ENCODE measurements around the gene STK40.

Gene STK40

DNA sequence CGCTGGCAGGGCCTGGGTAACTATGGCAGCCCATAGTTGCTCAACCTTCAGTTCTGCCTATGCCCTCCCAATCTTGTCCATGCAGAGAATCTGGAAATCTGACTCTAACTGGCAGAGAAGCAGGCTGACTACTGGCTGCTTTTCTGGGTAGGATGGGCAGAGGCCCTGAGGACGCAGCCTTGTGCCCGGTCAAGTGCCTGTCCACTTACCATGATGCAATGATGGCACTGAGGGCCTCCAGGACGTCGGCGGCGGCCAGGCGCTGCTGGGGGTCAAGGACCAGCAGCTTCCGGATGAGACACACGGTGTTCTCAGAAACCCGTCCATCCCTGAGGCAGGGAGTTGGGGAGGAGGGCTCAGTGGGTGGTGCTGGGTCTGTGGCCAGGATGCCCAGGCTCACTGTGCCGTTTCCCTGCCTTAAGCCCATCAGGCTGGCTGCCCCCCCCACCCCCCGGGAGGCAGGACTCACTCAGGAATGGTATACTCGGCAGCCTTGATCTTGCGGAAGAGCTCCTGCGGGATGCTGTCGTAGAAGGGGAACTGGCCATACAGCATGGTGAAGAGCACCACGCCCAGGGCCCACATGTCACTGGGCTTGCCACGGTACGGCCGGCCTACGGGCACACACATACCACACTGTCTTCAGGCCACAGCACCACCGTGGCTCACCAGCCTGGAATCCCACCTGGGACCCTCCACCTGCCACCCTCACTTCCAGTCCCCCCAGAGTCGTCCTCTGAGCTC is 41.9 kb downstream of the STK40 start:
- DNase-seq (ENCODE audit: low read depth in 2 of 2), result no peak

DNA sequence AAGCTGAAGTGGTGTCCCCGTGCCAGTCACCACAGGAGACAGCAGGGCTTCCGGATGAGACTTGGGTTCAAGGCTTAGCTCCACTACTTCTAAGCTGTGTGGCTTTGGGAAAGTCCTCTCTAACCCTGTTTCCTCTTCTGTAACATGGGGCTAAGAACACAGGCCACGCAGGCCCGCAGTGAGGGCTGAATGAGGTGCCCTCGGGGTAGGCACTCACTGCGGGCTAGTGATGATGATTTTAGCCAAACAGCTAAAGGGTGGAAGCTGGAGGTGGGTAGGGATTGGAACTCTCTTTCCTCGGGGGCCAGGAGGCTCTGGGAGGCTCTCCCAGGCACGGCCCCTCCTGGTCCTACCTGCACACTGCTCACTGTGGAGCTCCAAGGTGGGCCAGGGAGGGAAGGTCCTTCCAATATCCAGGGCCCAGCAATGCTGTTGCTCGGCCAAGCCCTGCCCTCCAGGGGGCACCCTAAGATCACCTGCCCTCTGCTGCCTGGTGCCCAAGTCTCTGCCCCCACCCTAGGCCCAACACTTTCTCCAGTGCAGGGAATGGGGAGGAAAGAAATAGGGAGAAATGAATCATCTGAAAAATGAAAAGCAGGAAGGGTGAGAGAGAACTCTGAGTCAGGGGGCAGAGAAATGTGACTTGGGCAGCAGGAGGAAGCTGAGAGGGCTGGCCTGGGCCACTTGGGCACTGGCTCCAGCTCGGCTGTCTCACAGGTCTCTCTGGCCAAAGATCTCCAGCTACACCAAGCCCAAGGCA is 43.1 kb downstream of the STK40 start:
- DNase-seq (ENCODE audit: low read depth in 2 of 2), result no peak

DNA sequence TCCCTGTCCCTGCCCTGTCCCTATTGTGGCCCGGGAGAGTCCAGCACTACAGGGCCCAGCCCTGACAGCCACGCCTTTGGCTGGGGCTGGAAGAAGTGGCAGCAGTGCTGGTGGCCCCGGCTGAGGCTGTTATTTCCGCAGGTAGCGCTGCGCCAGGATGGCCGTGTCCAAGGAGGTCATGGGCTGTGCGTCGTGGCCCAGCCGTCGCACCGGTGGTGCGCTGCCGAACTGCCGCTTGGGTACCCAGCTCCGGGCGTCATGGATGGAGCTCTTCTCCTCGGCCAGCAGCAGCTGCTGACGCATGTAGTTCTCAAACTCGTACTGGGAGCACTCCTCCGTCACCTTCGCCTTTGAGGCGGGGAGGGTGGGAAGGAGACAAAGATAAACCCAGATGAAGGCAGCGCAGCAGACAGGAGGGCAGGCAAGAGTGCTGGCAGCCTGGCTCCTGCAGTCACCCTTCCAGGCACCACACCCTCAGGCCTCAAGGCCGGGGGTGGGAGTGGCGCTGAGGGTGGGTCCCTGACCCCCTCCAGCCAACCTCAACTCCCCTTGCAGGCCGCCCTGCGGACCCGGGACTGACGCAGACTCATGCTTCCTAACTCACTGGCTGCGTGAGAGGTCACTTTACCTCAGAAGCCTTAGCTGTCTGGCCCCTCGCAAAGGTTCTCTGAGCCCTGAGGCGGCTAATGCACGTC is 44.0 kb downstream of the STK40 start:
- DNase-seq (ENCODE audit: low read depth in 2 of 2), result no peak

DNA sequence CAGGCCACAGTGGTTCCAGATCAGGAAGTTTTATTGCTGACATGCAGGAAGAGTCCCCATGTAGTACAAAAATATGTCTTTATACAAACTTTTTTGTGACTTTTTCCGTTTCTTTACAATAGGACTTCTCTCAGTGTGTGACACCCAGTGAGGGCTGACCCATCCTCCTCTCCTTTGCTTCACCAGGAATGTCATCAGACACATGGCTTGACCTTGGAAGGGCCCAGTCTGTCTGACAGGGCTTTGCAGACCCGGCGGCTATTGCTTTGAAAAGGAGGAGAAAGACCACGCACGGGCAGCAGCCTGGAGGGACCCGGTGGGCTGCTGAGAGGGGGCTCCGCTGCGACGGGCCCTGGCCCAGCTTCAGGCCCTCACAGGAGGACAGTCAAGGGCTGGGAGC is 46.1 kb downstream of the STK40 start:
- no peak for DNase-seq (ENCODE audit: low read depth in 2 of 2)

DNA sequence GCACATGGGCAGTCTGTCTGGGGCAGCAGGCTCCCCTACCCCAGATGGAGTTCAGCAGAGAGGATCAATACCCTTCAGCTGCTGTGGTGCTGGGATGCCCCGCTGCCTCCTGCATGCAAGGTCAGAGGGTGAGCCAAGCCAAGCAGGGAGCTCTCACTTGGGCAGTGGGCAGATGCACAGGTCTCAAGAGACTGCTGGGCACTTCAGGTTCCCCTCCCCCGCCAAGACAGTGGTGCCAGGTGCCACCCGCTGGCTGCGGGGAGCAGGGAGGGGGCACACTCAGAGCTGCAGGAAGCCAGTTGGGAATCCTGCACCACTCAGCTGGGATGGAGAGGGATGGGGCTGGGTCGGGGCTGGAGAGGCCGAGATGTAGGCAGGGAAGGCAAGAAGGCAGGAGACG is 46.5 kb downstream of the STK40 start:
- no peak for DNase-seq (ENCODE audit: low read depth in 2 of 2)

DNA sequence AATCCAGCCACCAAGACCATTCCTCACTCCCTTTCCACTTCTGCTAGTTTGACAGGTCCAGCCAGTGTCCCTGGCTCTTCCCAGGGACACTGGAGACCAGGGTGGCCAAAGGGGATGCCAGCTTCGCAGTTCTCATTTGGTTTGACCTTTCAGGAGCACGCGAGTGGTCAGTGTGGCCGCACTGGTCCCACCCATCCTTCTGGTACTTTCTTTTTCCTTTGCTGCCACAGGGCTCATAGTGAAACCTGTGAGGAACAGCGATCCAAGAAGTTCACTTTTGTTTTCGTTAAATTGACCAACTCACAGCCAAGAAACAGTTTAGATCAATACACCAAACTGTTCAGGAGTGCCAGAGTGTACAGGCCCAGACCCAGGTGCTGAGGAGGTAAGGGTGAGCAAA is 47.9 kb downstream of the STK40 start:
- DNase-seq (ENCODE audit: low read depth in 2 of 2), result no peak

DNA sequence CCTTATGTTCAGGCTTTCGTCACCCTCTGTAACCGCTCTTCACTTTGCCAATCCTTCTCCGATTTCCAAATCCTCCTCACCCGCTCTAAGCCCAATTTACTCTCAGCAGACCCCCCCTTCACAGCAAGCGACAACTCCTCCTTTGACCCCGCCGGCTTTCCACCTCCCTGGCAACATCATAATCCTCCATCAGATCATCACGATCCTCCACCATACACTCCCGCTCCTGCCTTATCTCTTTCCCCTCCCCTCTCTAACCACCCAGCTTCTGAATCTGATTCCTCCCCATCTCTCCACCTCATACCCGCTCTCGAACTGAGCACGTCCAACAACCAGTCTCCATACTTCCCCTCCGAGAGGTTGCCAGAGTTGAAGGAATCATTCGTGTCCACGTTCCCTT is 54.8 kb downstream of the STK40 start:
- no peak for DNase-seq (ENCODE audit: low read depth in 2 of 2)

DNA sequence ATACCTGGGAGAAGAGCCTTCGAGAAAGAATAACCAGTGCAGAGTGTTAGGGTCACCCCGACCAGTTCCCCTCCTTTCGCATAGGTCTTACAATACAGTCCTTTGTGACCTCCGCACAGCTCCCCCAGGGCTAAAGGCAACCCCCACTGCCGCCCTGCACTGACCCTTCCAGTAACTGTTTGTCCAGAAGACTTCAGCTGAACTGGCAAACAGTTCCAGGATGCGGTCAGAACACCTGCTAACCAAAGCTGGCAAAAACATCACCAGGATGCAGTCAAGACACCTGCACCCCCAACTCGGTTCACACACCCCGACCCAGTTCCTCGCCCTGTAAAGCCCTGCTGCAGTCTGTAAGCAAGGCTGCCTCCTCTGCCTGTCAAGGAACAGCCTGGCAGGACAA is 55.9 kb downstream of the STK40 start:
- no peak for DNase-seq (ENCODE audit: low read depth in 2 of 2)

DNA sequence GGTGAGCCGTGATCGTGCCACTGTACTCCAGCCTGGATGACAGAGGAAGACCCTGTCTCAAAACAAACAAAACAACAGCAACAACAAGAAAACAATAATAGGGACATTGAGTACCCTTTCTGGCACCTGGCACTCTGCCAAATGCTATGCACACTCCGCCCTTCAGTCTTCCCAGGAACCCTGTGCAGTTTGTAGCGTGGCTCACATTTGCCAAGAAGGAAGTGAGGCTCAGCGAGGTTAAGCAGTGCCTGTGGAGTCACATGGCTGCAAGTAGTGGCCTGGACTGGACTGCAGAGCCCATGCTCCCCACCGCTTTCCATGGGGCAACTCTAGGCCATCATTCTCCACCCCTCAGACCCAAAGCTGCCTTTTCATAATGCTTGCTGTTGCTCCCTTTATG is 57.0 kb downstream of the STK40 start:
- no peak for DNase-seq (ENCODE audit: low read depth in 2 of 2)

DNA sequence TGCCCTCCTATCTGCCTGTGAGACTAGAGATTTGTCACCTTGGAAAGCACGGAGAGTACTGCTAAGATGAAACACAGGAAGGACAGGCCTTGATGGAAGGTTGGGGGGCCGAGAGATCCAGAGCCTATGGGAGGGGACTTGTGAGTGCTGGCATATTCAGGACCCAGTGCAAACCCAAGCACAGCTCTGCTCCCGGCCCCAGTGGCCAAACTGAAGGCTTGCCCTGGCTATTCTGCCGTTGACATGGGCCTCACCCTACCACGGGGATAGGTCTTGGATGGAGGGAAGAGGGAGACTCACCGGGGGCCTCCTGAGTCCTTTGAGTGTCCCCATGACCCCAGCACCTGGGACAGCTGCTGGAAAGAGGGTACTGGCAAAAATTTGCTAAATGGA is 57.6 kb downstream of the STK40 start:
- no peak for DNase-seq (ENCODE audit: low read depth in 2 of 2)

DNA sequence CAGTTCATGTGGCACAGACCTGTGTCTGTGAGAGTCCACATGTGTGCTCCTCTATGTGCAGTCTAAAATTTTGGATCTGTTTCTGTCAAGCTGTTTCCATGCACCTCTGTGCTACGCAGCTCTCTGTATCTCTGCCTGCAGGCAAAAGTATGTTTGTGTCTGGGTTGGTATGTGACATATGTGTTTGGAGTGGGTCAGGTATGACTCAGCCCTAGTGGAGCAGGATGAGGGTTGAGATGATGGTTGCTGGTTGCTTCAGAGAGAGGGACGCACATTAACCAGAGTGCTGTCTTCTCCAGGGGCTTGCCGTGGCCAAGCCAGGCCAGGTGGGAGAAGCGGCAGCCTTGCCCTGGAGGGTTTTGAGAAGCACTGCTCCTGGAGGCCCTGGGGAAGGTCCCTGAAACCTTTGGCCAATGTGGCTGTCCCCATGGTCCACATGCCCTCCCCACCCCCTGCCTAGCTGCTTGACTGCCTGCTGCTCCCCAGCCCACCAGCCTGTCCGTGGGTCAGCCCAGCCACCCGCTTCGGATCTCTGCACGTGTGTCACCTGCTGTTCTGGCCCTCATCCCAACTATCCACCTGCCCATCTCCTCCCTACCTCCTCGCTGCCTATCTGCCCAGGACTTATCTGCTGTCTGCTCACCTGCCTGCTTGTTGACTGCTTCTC is 58.2 kb downstream of the STK40 start:
- DNase-seq (ENCODE audit: low read depth in 2 of 2), result no peak

DNA sequence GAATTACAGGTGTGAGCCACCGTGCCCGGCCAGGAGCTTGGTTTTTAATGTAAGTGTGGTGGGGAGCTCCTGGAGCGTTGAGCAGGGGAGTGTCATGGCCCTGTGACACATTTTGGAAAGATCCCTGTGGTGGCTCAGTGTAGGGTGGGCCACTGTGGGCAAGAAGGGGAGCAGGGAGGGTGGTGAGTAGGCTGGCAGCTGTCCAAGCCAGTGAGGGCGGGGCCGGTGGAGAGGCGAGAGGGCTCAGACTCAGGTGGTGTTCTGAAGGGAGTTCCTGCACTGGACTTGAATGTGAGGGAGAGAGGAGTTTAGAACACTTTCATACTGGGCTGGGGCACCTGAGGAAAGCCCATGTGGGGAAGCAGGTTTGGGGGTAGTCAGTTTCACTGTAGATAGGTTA is 59.2 kb downstream of the STK40 start:
- DNase-seq (ENCODE audit: low read depth in 2 of 2), result no peak

DNA sequence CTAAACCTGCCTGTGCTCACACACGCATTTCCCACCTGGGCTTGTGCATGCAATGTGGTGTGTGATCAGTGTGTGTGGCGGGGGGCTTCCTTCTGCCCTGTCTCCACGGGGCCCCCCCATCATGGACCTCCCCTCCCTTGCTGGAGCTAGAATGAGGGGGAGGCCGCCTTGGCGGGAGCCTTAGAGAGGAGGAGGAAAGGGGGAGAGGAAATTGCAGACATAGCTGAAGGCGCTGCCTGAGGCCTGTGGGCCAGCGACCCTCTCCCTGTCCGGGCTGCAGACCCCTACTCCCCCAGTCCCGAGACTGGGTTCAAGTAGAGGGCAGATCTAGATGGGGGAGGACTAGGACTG is 61.4 kb downstream of the STK40 start:
- no peak for DNase-seq (ENCODE audit: low read depth in 2 of 2)

DNA sequence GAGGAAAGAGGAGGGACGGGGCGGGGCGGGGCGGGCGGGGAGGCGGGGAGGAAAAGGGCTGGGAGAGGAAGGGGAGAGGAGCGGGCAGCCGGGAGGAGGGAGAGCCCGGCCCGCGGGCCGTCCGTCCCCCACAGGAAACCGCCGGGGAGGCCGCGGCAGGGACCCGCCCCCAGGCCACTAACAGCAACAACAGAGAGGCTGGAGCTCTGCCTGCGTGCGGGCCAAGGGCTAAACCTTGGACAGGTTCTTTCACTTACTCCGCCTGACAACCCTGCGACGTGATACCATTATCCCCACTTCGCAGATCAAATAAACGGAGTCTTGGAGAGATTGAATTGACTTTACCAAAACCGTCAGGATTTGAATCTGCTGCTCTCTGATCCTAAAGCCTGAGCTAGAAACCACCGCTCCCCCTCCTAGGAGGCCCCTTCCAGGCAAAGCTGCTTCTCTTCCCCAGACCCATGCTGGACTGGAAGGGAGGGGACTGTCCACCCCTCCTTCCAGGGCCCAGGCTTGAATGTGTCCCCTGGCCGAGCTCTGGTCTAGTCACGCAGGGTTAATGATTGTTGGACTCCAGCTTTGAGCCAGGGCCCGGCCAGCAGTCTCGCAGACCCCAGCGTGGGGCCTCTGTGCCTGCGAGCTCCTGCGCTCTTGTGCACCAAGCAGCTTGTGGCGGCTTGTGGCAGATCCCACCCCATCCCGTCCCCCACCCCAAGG is 61.9 kb downstream of the STK40 start, which contains the start of gene EVA1B:
Gene EVA1B, minus strand, starts transcription at position 10 of the 717 bp plus-strand sequence. CDS start 608 bp downstream, outside the sequence.
- DNase-seq (ENCODE audit: low read depth in 2 of 2), result no peak

DNA sequence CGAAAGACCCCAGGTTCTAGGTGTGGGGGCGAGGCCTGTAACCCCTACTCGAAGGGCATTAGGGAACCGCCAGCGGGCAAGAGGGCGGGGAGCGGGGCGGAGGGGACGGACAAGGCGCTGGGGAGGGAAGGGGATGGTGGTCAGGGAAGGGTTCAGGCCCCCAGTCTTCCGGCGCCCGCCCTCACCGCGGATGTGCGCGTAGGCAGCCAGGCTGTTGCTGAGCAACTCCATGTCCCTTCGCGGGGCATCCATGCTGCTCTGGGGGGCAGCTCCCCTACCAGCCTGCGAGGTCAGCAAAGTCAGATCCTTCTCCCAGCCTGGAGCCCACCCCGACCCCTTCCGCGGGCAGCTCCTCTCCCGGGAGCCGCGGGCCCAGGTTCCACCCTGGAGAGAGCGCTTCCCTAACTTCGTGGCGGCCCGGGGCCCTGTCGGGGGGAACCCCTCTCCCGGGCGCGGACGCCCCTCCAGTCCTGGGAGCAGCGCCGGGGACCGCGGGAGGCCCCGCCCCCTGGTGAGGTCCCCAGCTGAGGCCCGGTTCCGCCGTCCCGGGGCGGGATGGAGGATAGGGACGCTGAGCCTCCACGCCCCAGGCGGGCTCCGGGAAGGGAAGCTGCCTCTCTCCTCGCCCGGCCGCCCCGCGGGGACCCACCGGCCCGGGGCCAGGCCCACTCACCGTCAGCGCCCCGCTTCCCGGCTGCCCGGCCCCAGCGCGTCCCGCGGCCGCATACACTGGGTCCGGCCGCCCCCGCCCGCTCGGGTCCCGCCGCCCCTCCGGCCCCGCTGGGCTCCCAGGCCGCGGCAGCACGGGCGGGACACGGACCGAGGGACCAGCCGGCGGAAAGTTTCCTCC is 62.7 kb downstream of the STK40 start:
- DNase-seq (ENCODE audit: low read depth in 2 of 2), result no peak

DNA sequence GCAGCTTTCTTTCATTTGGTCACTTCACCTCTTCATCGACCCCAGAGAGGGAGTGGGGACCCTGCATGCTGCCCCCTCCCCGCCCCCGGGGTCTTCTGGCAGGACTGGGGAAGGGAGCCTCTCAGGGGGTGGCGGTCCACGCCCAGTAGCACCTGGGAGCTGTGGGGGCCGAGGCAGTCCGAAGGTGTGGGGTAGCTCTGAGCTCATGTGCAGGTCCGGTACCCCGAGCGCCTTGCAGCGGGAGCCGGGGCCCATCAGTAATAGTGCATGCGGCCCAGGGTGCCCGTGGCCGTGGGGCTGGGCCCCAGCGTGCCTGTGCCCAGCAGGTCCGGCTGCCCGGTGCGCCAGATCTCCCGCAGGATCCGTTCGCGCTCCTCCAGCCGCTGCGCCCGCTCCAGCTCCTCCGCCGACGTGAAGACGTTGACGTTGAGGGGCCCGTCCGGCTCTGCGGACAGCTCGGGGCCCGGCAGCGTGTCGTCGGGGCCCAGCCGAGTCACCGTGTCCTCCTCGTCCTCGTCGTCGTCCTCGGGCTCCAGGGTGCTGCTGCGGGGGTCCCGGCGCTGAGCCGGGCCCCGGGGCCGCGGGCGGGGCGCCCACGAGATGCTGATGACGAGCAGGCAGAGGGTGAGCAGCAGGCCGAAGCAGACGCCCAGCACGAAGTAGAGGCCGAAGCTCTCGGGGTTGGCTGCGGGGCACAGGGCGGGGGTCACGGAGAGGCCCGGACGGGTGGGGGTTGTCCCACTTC is 63.5 kb downstream of the STK40 start:
- no peak for DNase-seq (ENCODE audit: low read depth in 2 of 2)

DNA sequence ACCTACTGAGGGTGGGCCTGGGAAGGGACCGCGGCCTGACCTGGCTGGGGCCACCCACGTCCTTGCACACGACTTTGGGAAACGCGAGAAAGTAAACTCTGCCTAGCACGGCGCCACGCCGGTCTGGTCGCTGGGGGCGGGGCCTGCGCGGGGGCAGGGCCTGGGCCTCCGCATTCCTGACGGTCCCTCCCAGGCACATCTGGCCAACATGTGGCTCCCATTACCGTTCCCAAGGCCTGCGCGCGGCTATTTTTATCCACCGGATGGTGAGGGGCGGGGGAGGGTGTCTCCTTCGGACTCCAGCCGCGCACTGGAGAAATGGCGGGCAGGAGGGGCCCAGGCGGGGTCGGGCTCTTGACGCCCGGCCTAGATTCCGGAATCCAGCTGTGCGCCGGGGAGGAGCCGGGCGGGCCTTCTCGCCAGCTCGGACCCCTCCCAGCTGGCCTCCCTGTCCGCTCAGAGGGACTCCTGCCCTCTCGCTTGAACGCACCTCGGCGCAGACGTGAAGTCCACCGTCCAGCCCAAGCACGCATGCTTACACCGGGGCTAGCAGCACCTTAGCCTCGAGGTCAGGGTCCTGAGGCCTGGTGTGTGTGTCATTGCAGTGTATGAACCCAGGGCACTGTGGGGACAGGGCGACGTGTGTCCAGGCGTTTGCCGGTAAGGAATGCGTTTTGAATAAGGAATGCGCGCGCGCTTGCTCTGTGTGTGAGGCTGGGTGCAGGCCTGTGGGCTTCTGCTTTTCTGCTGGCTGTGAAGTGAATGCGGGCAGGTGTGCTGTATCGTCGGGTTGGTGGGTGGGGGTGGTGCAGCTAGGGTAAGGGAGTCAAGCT is 64.4 kb downstream of the STK40 start:
- DNase-seq (ENCODE audit: low read depth in 2 of 2), result no peak

DNA sequence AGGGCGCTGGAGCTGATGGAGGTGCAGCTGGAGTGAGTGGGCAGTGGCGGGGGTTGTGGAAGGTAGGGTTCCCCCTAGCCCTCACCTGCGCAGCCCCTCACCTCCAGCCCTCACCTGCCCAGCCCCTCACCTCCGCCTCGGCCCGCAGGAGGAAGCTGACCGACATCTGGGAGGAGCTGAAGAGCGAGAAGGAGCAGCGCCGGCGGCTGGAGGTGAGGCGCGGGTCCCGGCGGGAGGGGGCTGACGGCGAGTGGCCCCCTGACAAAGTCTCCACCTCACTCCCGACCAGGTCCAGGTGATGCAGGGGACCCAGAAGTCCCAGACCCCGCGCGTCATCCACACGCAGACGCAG is 65.0 kb downstream of the STK40 start:
- DNase-seq (ENCODE audit: low read depth in 2 of 2), result no peak

DNA sequence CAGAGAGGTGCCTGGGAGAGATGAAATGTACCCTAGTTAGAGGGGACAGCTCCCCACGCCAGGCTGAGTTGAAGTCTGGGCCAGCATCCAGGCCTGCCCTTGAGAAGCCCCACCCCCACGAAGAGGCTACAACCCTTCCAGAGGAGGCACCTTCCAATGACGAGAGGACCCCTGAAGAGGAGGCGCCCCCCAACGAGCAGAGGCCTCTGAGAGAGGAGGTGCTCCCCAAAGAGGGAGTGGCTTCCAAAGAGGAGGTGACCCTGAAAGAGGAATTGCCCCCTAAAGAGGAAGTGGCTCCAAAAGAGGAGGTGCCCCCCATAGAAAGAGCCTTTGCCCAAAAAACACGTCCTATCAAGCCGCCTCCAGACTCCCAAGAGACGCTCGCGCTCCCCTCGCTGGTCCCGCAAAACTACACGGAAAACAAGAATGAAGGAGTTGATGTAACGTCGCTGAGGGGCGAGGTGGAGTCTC is 65.4 kb downstream of the STK40 start:
- no peak for DNase-seq (ENCODE audit: low read depth in 2 of 2)
